SK-N-SH treated with all-trans-retinoic acid at 6 μM for 48 hours (cell line): ENCODE measurements around the gene SLCO3A1.

ENCODE experiments used
- ATAC-seq: fragments of 200-7000 bp; cut with Tn5 transposase; 3 replicates; pipeline ENCODE4 v1.9.1; 2020; ENCODE audit warnings: mild to moderate bottlenecking, moderate library complexity
- ARNTL ChIP-seq: fragments of 450-650 bp; formaldehyde crosslinking; IDR thresholded peaks from 2 replicates; pipeline ENCODE4 v1.5.0; 2020; ENCODE audit warnings: low read depth, mild to moderate bottlenecking, moderate library complexity, borderline replicate concordance
- CREB5 ChIP-seq: fragments of 250-450 bp; sonication (Bioruptor Pico); IDR thresholded peaks from 2 replicates; pipeline ENCODE4 v1.5.1; 2020; ENCODE audit warnings: low read depth, mild to moderate bottlenecking, moderate library complexity
- CSDC2 ChIP-seq: fragments of 250-450 bp; sonication (Bioruptor Pico); IDR thresholded peaks from 2 replicates; pipeline ENCODE4 v1.5.0; 2020; ENCODE audit warnings: mild to moderate bottlenecking, moderate library complexity
- CSRNP3 ChIP-seq: fragments of 250-450 bp; sonication (Bioruptor Pico); IDR thresholded peaks from 2 replicates; pipeline ENCODE4 v1.5.1; 2021; ENCODE audit warnings: mild to moderate bottlenecking, moderate library complexity
- ESRRG ChIP-seq: fragments of 250-450 bp; sonication (Bioruptor Pico); IDR thresholded peaks from 2 replicates; pipeline ENCODE4 v1.6.1; 2021; ENCODE audit warnings: mild to moderate bottlenecking
- GLIS3 ChIP-seq: fragments of 250-450 bp; sonication (Bioruptor Pico); IDR thresholded peaks from 2 replicates; pipeline ENCODE4 v1.5.0; 2020; ENCODE audit warnings: mild to moderate bottlenecking, moderate library complexity
- ISL1 ChIP-seq: fragments of 250-450 bp; sonication (Bioruptor Pico); IDR thresholded peaks from 2 replicates; pipeline ENCODE4 v2.1.2; 2022; ENCODE audit warnings: mild to moderate bottlenecking, moderate library complexity
- PATZ1 ChIP-seq: fragments of 250-450 bp; sonication (Bioruptor Pico); IDR thresholded peaks from 2 replicates; pipeline ENCODE4 v1.8.0; 2020; ENCODE audit warnings: mild to moderate bottlenecking, moderate library complexity, borderline replicate concordance
- POU6F1 ChIP-seq: fragments of 250-450 bp; sonication (Bioruptor Pico); IDR thresholded peaks from 2 replicates; pipeline ENCODE4 v1.8.0; 2021; ENCODE audit warnings: low read depth, mild to moderate bottlenecking, moderate library complexity, borderline replicate concordance
- PPARA ChIP-seq: fragments of 250-450 bp; sonication (Bioruptor Pico); IDR thresholded peaks from 2 replicates; pipeline ENCODE4 v1.5.0; 2020; ENCODE audit warnings: mild to moderate bottlenecking, borderline replicate concordance
- RARB ChIP-seq: fragments of 250-450 bp; sonication (Bioruptor Pico); IDR thresholded peaks from 2 replicates; pipeline ENCODE4 v1.8.0; 2021; ENCODE audit warnings: mild to moderate bottlenecking, moderate library complexity
- SNAI2 ChIP-seq: fragments of 250-450 bp; sonication (Bioruptor Pico); IDR thresholded peaks from 2 replicates; pipeline ENCODE4 v1.5.0; 2020; ENCODE audit warnings: mild to moderate bottlenecking, moderate library complexity
- TSHZ2 ChIP-seq: fragments of 250-450 bp; sonication (Bioruptor Pico); IDR thresholded peaks from 2 replicates; pipeline ENCODE4 v1.5.0; 2020; ENCODE audit warnings: mild to moderate bottlenecking, moderate library complexity
- ZC3H10 ChIP-seq: fragments of 250-450 bp; sonication (Bioruptor Pico); IDR thresholded peaks from 2 replicates; pipeline ENCODE4 v1.5.1; 2021; ENCODE audit warnings: mild to moderate bottlenecking, moderate library complexity
- ZFP3 ChIP-seq: fragments of 250-450 bp; sonication (Bioruptor Pico); IDR thresholded peaks from 2 replicates; pipeline ENCODE4 v1.5.0; 2020; ENCODE audit warnings: mild to moderate bottlenecking, moderate library complexity
- ZFP30 ChIP-seq: fragments of 450-650 bp; formaldehyde crosslinking; IDR thresholded peaks from 2 replicates; pipeline ENCODE4 v1.5.0; 2022; ENCODE audit warnings: mild to moderate bottlenecking, moderate library complexity
- ZNF565 ChIP-seq: fragments of 450-650 bp; formaldehyde crosslinking; conservative IDR thresholded peaks from 2 replicates; pipeline ENCODE4 v1.5.0; 2020; ENCODE audit warnings: low read depth, mild to moderate bottlenecking, moderate library complexity
- ZNF70 ChIP-seq: fragments of 450-650 bp; formaldehyde crosslinking; IDR thresholded peaks from 2 replicates; pipeline ENCODE4 v1.5.0; 2020; ENCODE audit warnings: mild to moderate bottlenecking, moderate library complexity

Gene SLCO3A1

GRCh38 chr15:92019706-92020105 is 166.2 kb downstream of the SLCO3A1 start:
- no peak for ATAC-seq
- TF ChIP-seq GLIS3 (no peak), CSDC2 (CRISPR knock-in tag) (no peak)
- TF ChIP-seq, all 23 proteins: peak for 0

- ATAC-seq = no peak
- no peak for TF ChIP-seq ISL1 (CRISPR knock-in tag)
- no peak for TF ChIP-seq CSRNP3
- no peak for TF ChIP-seq ZC3H10
- no peak for TF ChIP-seq ZNF70 (CRISPR knock-in tag)
- no peak for TF ChIP-seq ZNF565 (CRISPR knock-in tag)
- TF ChIP-seq, all 23 proteins: peak for 0
Observed at GRCh38 chr15:92020207-92020606, 166.7 kb downstream of the SLCO3A1 start.

GRCh38 chr15:92020804-92021203 is 167.3 kb downstream of the SLCO3A1 start:
- no peak for TF ChIP-seq ZFP30 (CRISPR knock-in tag)
- no peak for TF ChIP-seq TSHZ2 (CRISPR knock-in tag)
- TF ChIP-seq ZNF70 (CRISPR knock-in tag) = no peak
- no peak for TF ChIP-seq ZC3H10
- no peak for TF ChIP-seq CSRNP3
- TF ChIP-seq PATZ1 = no peak
- TF ChIP-seq, all 23 proteins: peak for 0
- ATAC-seq = no peak

GRCh38 chr15:92021792-92022191 is 168.3 kb downstream of the SLCO3A1 start:
- ATAC-seq = no peak
- no peak for TF ChIP-seq PATZ1
- no peak for TF ChIP-seq RARB (CRISPR knock-in tag)
- no peak for TF ChIP-seq ESRRG (CRISPR knock-in tag)
- TF ChIP-seq ZC3H10 = no peak
- no peak for TF ChIP-seq CSDC2 (CRISPR knock-in tag)
- no peak for TF ChIP-seq CSRNP3
- TF ChIP-seq ARNTL (CRISPR knock-in tag) = no peak
- no peak for TF ChIP-seq ZFP3 (CRISPR knock-in tag)
- no peak for TF ChIP-seq ZNF70 (CRISPR knock-in tag)
- no peak for TF ChIP-seq POU6F1 (CRISPR knock-in tag)
- TF ChIP-seq SNAI2 (CRISPR knock-in tag) = no peak
- no peak for TF ChIP-seq ZFP30 (CRISPR knock-in tag)
- TF ChIP-seq CREB5 (CRISPR knock-in tag) = no peak
- TF ChIP-seq ISL1 (CRISPR knock-in tag) = no peak
- TF ChIP-seq PPARA (CRISPR knock-in tag) = no peak
- no peak for TF ChIP-seq GLIS3
